DOHH2 (cell line): ENCODE measurements around the gene ZMAT3.

Experiments used
- EZH2phosphoT487 ChIP-seq: fragments of 200-600 bp; sonication (generic); IDR thresholded peaks from 2 replicates; pipeline ENCODE4 v1.6.1; 2017; ENCODE audit warnings: borderline replicate concordance, mild to moderate bottlenecking, antibody characterized with exemption, low read length, moderate library complexity, mixed read lengths
- TF ChIP-seq, protein P1 (sequence below): fragments of 200-600 bp; sonication (generic); IDR thresholded peaks from one replicate; pipeline ENCODE4 v1.5.1; 2014; ENCODE audit warnings: antibody characterized with exemption, mild to moderate bottlenecking, low read depth, low read length; ENCODE audit not compliant: poor library complexity, severe bottlenecking

DNA sequence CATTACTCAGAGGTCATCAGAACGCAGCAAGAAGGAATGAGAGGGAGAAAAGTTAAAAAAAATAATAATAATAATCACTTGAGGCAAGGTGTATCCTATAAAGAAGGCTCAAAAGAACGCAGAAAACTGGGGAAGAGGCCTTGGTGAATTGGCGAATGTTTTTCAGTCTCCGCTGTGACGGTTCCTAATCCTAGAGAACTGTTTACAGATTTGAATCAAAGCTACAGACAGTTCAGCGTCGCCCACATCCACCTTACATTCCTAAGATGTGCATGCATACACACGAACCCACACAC lies 634 bp downstream of the ZMAT3 start:
- TF ChIP-seq, protein P1, sequence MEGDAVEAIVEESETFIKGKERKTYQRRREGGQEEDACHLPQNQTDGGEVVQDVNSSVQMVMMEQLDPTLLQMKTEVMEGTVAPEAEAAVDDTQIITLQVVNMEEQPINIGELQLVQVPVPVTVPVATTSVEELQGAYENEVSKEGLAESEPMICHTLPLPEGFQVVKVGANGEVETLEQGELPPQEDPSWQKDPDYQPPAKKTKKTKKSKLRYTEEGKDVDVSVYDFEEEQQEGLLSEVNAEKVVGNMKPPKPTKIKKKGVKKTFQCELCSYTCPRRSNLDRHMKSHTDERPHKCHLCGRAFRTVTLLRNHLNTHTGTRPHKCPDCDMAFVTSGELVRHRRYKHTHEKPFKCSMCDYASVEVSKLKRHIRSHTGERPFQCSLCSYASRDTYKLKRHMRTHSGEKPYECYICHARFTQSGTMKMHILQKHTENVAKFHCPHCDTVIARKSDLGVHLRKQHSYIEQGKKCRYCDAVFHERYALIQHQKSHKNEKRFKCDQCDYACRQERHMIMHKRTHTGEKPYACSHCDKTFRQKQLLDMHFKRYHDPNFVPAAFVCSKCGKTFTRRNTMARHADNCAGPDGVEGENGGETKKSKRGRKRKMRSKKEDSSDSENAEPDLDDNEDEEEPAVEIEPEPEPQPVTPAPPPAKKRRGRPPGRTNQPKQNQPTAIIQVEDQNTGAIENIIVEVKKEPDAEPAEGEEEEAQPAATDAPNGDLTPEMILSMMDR, result no peak
- TF ChIP-seq EZH2phosphoT487, result no peak
